GM18858 (cell line): ENCODE results near the gene ISM2.
"Not testable (repeated sequence)": the region's sequence is repeated elsewhere in the genome, so short reads cannot be mapped to it uniquely, and the experiment has no call there.

Experiments
- ATAC-seq: cut with Tn5 transposase; IDR thresholded peaks from one replicate; pipeline ENCODE4 v1.9.1; 2021; ENCODE audit not compliant: unreplicated experiment

ISM2 gene

GRCh38 chr14:77498120-77498979 is at the start of gene ISM2:
TSS of gene ISM2 (minus strand) at chr14:77498816. CDS start at chr14:77498793, 23 bp downstream.
- ATAC-seq = no peak

- no peak for ATAC-seq
Measured at GRCh38 chr14:77547512-77548180, 49.0 kb upstream of the ISM2 start.

- not testable (repeated sequence) for ATAC-seq
Measured at GRCh38 chr14:77545171-77545570, 46.6 kb upstream of the ISM2 start.

- ATAC-seq = no peak
Measured at GRCh38 chr14:77544571-77544970, 46.0 kb upstream of the ISM2 start.

GRCh38 chr14:77543637-77544334 is 45.2 kb upstream of the ISM2 start:
- ATAC-seq = no peak

- ATAC-seq = no peak
Measured at GRCh38 chr14:77543240-77543551, 44.6 kb upstream of the ISM2 start.

GRCh38 chr14:77542421-77543239 is 44.0 kb upstream of the ISM2 start:
- no peak for ATAC-seq

- peak; percentile 47 for ATAC-seq
Measured at GRCh38 chr14:77541905-77542304, 43.3 kb upstream of the ISM2 start.

GRCh38 chr14:77536951-77537350 is 38.3 kb upstream of the ISM2 start:
- ATAC-seq = not testable (repeated sequence)

- no peak for ATAC-seq
Measured at GRCh38 chr14:77531071-77531470, 32.5 kb upstream of the ISM2 start.

- ATAC-seq = no peak
Measured at GRCh38 chr14:77529963-77530362, 31.3 kb upstream of the ISM2 start.

- ATAC-seq = no peak
Measured at GRCh38 chr14:77529213-77529612, 30.6 kb upstream of the ISM2 start.

GRCh38 chr14:77528701-77529100 is 30.1 kb upstream of the ISM2 start:
- ATAC-seq = not testable (repeated sequence)

GRCh38 chr14:77526266-77526665 is 27.6 kb upstream of the ISM2 start:
- ATAC-seq = no peak

- ATAC-seq = no peak
Measured at GRCh38 chr14:77524536-77524935, 25.9 kb upstream of the ISM2 start.

- ATAC-seq = no peak
Measured at GRCh38 chr14:77523109-77523508, 24.5 kb upstream of the ISM2 start.

GRCh38 chr14:77520555-77520954 is 21.9 kb upstream of the ISM2 start:
- no peak for ATAC-seq

- no peak for ATAC-seq
Measured at GRCh38 chr14:77516126-77516525, 17.5 kb upstream of the ISM2 start.

GRCh38 chr14:77511486-77512162 is 13.0 kb upstream of the ISM2 start:
- no peak for ATAC-seq

- no peak for ATAC-seq
Measured at GRCh38 chr14:77509366-77509765, 10.8 kb upstream of the ISM2 start.
